Measurements from ENCODE around the gene IL10.
"Not testable (repeated sequence)": the region's sequence is repeated elsewhere in the genome, so short reads cannot be mapped to it uniquely, and the experiment has no call there.

Gene IL10

DNA sequence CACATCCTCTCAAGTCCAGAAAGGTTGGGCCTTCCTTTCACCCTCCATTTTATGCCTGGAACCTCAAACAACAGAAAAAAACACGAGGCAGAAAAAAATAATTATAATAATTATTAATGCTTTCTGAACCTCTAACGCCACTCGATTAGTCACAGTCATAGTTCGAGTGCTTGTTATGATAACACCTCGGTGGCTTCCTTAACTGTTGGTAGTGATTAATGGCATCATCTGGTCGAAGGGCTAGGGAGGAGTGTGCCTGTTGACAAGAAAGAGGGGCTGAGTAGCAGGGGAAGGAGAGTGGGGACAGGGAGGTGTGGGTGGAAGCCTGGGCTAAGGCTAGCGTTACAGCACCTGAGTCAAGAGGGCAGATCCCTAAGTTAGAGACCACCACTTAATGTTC lies 21.3 kb upstream of the IL10 start:
- DNase-seq (ENCODE audit: low read depth in 2 of 2) = no peak

DNA sequence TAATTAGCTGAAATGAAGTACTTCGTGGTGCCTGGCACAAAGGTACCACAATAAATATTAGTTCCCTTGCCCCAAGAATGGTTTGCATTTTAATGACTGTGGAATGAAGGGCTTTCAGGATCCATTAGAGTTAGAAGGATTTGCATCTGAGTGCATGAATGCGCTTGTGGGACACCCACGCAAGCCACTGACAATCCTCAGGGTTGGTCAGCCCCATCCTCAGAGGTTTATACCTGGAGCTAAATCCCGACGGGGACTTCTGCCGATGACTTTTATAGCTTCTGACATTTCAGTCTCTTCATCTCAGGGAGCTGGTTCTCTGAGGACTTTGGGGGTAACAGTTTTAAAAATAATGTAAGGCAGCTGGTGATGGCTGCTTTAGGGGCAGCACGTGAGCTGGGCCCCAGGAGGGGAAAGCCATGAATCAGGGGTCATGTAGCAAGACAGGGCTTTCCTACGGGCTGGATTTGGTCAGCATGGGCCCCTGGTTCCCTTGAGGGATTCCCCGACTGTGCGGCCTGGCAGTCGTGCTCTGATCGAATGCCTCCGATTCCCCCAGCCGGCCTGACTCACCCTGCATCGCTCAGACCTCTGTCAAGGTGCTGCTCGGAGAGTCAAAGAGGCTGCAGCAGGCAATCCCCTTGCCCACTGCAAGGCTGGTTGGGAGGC lies 20.8 kb upstream of the IL10 start:
- DNase-seq (ENCODE audit: low read depth in 2 of 2) = no peak

DNA sequence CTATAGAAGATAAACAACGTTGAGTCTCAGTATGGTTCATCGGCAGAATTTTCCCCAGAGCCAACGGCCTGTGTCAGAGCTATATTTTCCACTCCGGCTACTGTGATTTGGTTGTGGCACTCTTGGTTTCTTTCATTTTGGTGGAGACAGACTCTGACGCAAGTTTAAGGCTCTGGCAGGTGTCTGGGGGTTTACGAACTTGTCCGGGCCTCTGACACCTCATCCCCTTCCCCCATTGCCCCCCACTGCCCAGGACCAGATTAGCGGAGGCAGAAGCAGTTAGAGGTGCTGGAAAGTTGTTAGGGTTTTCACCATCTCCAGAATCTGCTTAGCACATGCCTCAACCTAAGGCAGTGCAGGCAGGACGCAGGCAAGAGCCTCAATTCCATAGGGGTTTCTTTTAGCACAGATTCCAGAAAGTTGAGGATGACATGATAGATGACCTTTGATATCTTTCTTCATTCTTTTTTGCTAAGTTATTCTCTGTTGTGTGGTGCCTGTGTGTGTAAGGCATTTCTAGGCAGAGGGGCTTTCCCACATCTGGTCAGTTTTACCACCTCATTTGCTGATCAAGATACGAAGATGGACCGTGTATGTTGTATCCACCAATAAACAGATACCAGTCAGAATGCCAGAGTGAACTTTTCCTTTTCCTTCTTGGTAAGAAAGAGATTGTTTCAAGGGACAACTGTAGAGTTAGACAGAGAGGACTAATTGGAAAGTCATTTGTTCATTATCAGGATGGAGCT lies 18.4 kb upstream of the IL10 start:
- no peak for DNase-seq (ENCODE audit: low read depth in 2 of 2)

DNA sequence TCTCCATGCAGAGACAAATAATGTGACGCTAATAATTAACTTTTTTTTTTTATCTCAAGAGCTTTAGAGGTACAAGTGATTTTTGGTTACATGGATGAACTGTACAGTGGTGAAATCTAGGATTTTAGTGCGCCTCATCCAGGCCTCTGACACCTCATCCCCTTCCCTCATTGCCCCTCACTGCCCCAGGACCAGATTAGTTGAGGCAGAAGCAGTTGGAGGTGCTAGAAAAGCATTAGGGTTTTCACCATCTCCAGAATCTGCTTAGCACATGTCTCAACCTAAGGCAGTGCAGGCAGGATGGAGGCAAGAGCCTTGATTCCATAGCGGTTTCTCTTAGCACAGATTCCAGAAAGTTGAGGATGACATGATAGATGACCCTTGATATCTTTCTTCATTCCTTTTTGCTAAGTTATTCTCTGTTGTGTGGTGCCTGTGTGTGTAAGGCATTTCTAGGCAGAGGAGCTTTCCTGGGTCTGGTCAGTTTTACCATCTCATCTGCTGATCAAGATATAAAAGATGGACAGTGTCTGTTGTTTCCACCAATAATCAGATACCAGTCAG lies 16.3 kb upstream of the IL10 start:
- DNase-seq (ENCODE audit: low read depth in 2 of 2) = no peak

DNA sequence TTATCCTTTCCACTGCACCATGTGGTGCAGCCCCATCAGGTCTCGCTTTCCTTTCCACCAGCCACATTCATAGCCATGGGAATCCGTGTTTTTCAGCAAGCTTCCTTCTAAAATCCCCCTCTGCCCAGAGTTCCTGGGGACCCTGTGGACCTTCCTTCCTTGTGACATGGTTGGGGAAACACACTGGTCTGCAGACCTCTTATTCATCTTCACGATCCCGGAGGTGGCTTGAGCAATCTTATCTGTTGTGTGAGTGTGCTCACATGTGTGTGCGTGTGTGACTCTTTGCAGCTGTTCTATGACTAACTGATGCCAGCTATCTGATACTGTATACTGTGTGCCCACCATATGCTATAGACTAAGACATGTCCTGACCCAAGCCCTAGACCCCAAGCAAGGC lies 15.6 kb upstream of the IL10 start:
- DNase-seq (ENCODE audit: low read depth in 2 of 2) = no peak

DNA sequence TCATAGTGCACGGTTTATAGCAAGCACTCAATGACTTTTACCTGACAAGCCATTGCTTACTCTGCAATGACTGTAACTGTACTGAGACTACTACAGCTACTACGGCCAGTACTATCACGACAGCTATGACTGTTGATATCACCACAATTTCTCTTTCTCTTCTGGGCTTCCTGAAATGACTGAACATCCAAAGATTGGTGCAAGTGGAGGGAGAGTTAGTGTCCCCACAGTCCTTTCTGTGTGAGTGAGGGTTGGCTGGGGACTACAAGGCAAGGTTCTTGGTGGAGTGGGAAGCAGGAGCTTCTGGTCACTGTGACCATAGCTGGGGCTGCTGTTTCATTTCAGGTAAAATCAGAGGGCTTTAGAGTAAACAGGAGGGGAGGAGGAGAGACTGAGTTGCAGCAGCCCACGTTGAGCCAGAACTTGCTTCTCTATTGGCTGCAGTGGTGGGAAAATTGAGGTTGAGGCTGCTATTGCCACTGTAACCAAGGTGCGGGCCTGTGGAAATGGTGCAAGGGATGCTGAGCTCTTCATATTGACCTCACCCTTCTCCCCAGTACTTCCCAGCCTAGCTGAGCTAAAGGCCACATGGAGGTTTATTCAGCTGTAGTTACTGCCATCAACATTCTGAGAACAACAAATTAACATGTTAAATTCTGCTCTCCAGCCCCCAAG lies 14.1 kb upstream of the IL10 start:
- DNase-seq (ENCODE audit: low read depth in 2 of 2) = no peak

DNA sequence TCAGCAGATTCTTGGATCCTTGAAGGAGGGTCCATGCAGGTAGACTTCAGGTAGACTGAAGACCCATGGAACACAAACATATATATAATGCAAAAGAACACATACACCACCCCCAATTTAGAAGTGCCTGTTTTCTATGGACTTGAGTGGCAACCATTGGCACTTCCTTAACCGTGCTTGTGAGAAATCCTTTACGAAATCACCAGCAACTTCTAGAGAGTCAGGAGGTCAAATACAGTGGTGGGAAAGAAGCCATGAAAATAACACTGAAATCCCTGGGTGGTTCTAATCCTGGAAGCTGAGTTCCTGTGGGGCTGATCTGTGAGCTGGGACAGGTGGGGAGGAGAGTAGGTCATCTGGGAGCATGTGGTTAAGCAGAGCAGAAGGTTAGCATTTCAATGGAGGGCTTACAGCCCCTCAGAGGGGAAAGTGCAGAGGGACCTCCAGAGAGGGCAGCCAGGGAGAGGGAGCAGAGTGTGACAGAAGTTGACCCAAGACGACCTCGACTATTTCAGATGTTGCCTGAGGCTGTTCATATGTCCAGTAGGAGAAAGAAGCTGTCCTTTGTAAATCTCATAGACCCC lies 13.0 kb upstream of the IL10 start:
- no peak for DNase-seq (ENCODE audit: low read depth in 2 of 2)

DNA sequence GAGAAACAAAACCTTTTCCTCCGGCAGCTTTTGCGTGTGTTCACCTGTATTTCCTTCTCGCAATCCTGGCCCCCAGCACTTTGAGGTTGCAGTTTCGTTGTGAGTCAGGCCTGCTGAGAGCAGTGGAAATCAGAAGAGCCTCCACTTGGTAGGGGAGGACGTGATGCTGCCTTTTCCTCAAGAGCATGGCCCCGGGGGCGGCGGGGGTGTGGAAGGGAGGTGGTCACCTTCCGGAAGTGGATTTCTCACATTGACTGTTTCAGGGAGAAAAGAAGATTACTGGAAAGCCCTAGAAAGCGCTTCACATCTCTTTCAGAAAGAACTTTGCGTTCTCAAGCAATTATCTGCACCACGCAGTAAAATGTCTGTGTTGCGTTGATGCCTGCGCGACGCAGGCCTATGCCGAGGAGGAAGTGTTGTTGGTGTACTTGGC lies 12.2 kb upstream of the IL10 start:
- DNase-seq (ENCODE audit: low read depth in 2 of 2) = no peak

DNA sequence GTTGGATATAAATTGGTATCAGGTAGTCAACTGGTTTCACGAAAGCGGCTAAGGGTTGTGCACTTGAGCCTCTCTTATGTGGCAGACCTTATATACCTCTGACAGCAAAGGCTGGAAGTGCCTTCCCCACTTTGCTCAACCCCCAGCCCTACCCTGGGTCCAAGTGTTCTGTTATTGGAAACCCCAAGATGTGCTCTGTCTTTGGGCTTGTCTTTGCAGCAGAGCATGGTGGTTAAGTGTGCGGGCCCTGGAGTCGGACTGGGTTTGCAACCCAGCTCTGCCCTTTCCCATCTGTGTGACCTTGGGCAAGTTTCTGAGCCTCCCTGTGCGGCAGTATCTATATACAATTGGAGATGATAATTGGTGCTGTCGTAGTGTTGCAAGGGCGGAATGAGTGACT lies 11.2 kb upstream of the IL10 start:
- DNase-seq (ENCODE audit: low read depth in 2 of 2) = no peak

DNA sequence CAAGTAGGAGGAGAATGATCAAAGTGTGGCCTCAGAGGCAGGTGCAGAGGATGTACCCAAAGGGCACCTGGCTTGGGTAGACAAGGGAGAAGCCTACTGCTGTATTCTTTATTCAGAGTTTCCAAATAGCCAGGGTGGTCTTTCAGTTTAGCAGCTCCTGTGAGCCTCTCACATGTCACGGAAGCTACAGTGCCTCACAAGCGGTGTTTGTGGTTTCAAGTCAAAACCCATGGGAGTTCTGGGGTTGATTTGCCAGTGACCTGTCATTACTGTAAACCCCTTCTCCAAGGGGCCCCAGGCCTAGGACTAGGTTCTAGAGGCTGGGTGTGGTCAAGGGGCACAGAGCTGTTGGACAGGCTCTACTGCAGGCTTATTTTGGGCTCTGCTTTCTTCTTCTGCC lies 10.2 kb upstream of the IL10 start:
- DNase-seq (ENCODE audit: low read depth in 2 of 2) = no peak

DNA sequence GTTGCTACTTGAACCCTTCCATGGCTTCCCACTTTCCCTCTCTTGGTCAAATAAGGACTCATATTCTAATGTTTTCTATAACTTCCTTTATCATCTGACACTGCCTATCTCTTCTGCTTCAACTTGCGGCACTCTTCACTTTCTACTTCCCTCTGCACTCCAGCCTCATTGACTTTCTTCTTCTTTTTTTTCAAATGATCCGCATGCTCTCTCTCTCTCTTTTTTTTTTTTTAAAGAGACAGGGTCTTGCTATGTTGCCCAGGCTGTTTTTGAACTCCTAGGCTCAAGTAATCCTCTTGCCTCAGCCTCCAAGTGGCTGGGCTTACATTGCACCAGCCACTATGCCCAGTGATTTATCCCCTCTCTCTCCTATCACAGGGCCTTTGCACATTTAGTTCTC lies 7.3 kb upstream of the IL10 start:
- no peak for DNase-seq (ENCODE audit: low read depth in 2 of 2)

DNA sequence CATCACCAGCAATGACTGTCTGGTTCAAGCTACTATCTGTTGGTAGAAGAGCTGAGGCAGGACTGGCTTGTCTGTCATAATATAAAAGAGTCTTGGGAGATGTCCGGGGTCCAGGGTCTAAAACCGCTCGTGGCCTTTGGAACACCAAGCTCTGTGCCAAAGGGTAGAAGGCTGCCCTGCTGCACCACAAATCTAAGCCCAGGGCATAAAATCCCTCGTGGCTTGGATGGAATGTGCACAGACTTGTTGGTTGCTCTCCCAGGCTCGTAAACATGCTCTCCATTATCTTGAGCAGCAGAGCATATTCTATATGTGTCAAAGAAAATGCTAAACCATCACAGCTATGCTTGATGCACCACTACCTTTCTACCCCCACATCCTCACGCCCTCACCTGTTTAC lies 6.6 kb upstream of the IL10 start:
- not testable (repeated sequence) for DNase-seq (ENCODE audit: low read depth in 2 of 2)

DNA sequence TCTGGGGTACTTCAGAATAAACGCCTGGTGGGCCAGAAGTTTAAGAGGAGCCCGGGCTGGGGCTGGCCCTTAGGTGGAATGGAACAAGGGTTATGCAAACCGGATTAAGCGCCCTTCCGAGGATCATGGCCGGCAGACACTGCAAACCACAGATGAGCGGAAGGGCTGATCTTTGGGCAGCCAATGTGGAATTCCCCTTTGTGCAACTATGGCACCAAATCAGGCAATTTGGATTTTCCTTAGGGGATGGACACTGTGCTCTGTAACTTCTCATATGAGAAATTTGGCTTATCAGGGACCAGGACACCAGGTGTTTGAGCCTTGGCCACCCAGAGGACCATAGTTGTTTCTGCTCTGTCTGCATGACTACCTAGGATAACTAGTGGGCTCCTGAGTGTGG lies 5.7 kb upstream of the IL10 start:
- DNase-seq (ENCODE audit: low read depth in 2 of 2) = no peak

DNA sequence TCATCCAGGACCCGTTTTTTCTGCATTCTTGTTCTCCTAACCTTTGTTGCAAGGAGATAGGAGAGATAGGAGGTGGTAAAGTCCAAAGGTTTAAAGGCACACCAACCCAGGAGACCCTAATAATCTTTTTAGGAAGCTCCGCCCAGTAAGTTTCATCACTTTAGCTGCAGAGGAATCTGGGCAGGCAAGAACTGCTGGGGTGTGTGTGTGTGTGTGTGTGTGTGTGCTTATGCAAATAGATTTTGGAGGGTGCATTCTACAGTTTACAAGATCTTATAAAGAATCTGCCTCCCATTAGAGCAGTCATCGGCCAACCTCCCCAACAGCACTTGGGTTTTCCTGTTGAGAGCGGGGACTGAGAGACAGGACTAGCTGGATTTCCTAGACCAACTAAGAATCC lies 3.9 kb upstream of the IL10 start:
- DNase-seq (ENCODE audit: low read depth in 2 of 2) = no peak

DNA sequence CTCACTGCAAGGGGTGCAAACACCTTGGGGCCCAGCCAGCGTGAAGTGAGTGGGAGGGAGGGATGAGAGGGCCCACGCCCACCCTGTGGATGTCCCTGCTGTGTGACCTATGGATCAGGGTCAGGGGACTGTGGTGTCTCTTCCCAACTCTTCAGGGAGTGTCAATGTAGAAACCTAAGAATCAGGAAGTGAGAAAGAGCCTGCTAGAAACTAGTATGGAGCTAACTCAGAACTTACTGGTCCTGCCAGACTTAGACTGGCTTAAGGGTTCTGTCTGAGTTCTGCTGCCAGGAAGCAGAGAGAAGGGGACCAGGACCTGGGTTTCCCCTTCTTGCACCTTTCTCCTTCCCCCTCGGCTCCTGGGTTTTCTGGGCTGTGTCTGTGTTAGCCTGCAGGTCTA lies 1.8 kb upstream of the IL10 start:
- DNase-seq (ENCODE audit: low read depth in 2 of 2) = no peak

DNA sequence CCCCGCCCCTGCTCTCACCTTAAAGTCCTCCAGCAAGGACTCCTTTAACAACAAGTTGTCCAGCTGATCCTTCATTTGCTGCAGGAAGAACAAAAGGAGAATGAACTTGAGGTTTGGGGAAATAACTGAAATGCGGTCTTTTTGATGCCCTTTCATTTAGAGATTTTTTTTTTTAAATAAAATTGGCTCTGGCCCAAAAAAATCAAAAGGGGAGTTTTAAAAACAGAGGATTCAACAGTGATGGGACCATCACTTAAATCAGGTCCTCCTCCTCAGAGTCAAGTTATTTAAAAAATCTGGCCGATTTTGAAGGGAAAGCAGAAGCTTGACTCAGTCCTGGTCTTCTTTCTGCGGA lies 979 bp downstream of the IL10 start:
- DNase-seq (ENCODE audit: low read depth in 2 of 2) = no peak

DNA sequence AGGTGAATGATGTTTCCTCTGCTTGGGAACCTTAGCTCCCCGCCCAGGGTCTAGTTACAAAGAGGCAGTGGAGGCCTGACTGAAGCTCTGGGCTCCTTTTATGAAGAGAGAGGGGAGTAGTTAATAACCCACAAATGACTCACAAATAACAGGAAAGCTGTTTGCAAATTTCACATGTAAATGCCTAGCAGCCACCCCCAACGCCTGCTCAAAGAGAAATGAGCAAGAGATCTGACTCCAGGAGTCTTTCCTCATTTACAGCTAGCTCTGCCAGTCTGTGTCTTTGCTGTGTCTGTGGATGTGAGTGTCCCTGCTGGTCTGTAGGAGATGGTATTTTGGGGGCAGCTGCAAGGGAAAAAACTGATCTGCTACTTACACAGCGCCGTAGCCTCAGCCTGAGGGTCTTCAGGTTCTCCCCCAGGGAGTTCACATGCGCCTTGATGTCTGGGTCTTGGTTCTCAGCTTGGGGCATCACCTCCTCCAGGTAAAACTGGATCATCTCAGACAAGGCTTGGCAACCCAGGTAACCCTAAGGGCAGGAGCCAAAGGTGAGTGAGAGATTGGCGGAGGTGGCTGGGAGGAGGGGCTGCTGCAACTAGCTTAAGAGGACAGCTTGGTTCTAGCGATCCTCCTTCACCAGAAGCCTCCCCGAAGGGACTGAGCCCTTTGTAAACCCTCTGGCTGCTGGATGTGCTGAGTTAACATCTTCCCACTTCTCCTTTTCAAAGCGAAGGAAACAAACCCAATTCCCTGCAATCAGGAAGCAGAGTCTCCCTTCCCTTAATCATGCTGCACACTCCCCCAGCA lies 1.6 kb downstream of the IL10 start, which contains the start of gene IL19:
TSS of gene IL19 (plus strand) at position 243 of the 807 bp plus-strand sequence. CDS start 65,890 bp downstream, outside the sequence.
- peak in 1 of 2 experiments; percentile 26 for DNase-seq (ENCODE audit: low read depth in 2 of 2)

DNA sequence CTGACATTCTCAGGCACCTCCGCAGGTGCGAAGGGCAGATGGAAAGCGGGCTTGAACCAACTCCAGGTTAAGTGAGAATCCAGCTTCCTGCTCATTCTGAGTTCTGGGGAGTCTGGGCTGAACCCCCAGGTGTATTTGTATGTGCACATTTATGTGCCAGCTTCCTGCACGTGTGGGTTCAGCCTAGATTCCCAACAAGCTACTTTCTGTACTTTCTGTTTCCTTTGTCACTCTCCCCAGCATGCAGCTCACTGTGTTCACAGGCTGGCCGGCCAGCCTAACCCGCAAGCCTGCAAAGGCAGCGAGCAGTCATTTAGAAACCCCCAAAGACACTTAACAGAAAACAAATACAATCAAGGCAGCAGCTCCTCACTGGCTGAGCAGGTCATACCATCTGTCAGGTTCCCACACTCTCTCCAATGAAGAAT lies 3.0 kb downstream of the IL10 start:
- no peak for DNase-seq (ENCODE audit: low read depth in 2 of 2)

DNA sequence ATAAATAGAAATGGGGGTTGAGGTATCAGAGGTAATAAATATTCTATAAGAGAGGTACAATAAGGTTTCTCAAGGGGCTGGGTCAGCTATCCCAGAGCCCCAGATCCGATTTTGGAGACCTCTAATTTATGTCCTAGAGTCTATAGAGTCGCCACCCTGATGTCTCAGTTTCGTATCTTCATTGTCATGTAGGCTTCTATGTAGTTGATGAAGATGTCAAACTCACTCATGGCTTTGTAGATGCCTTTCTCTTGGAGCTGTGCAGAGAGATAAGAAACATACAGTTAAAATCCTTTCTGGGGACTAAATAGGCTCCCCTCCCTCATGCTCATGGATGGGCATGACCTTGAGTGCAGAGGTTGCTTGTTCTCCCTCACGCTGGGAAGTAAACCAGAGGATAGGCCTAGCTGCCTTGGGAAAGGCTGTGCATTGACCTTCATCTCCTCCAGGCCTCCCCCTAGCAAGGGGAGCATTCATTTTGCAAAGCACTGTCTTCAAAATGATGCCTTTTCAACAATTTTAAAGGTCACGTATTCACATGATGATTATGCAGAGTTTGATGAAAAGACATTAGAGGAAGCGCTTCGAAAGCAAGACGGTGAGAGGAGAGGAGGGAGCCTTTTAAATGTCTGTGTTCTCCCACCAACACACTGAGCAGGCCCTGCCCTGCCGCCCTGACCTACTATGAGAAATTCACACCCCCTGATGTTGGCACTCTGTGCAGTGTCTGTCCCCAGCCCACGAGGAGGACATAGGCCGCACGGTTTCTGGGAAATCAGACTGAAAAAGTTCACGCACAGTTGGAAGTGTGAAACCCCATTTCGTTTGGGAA lies 3.6 kb downstream of the IL10 start:
- DNase-seq (ENCODE audit: low read depth in 2 of 2) = no peak

DNA sequence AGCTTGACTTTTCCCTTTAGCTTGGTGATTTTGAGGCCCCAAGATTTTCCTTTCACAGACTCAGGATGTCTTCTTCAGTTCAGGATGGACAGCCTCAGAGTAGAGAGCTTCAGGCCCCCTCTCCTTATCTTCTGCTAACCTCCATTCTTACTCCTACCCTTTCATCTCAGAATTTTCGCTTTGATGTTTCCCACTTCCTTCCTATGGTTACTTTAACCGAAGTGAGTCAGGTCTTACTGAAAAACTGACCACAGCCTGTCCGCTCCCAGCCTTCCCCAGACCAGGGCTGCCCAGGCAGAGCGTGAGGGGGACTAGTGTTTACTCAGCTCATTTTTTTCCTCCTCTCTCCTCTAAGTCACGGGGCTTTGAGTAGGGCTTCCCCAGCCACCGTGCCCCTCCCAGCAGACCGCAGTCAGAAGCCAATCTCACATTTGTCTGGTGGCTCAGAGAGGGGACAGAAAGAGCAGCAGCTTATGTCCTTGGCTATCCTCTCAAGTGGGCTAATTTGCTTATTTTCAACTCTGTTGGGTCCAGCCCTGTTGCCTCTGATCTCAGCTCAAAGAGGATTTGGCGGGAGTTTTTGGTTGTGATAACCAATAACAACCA lies 5.9 kb downstream of the IL10 start:
- no peak for DNase-seq (ENCODE audit: low read depth in 2 of 2)
